Left lobe of liver (tissue), 2 donors: ENCODE results near the gene HLA-G. TPM values are rescaled to one million over a fixed set of nuclear protein-coding genes. Genes with fewer than 3 reads are reported as not detected.
A peak's percentile ranks its signal among the peaks of the same experiment; 100 is the strongest.
"Not testable (repeated sequence)": the region's sequence is repeated elsewhere in the genome, so short reads cannot be mapped to it uniquely, and the experiment has no call there.

Source experiments
- ATAC-seq: fragments of 200-7000 bp; cut with Tn5 transposase; one replicate; pipeline ENCODE4 v1.9.1; 2020; ENCODE audit warnings: mild to moderate bottlenecking, moderate library complexity
- DNase-seq: peaks from one replicate; pipeline ENCODE4 v3.0.0-alpha.2; 2020; ENCODE audit warnings: low spot score
- total RNA-seq: library from RNA; stranded (reverse); gene quantifications from one replicate; pipeline ENCODE4 v1.2.1, GENCODE V29; 2021
- donor health status: DM: no; HTN: no; CAD: no; lungs with moderate emphysema.
- donor health status: DM: no; HTN: yes; CAD: no.

The HLA-G gene
- not detected for total RNA-seq

- DNase-seq (no peak), ATAC-seq (no peak)
Measured at GRCh38 chr6:29827579-29828470, at the start of gene HLA-G. HLA-G (plus strand) TSS chr6:29827825; CDS start chr6:29827845, 20 bp downstream.

- not testable (repeated sequence) for ATAC-seq, DNase-seq
Measured at GRCh38 chr6:29780019-29780698, 47.5 kb upstream of the HLA-G start.

GRCh38 chr6:29789176-29789575 is 38.4 kb upstream of the HLA-G start:
- DNase-seq (no peak), ATAC-seq (no peak)

GRCh38 chr6:29790626-29791025 is 37.0 kb upstream of the HLA-G start:
- ATAC-seq, result no peak
- no peak for DNase-seq

GRCh38 chr6:29791162-29791561 is 36.5 kb upstream of the HLA-G start:
- ATAC-seq, result no peak
- no peak for DNase-seq

- DNase-seq, result no peak
- peak; percentile 60 for ATAC-seq
Measured at GRCh38 chr6:29791786-29792122, 35.9 kb upstream of the HLA-G start.

GRCh38 chr6:29792123-29793035 is 35.2 kb upstream of the HLA-G start:
- peak; percentile 89 for ATAC-seq
- peak; percentile 70 for DNase-seq

- DNase-seq (no peak), ATAC-seq (peak; percentile 23)
Measured at GRCh38 chr6:29793036-29793356, 34.6 kb upstream of the HLA-G start.

- DNase-seq, result no peak
Measured at GRCh38 chr6:29793796-29794195, 33.8 kb upstream of the HLA-G start.

GRCh38 chr6:29796026-29796425 is 31.6 kb upstream of the HLA-G start:
- ATAC-seq, result no peak
- DNase-seq, result no peak

More at GRCh38 chr6:29793796-29794195, 33.8 kb upstream of the HLA-G start:
- ATAC-seq, result no peak

- DNase-seq, result no peak
- no peak for ATAC-seq
Measured at GRCh38 chr6:29797135-29797534, 30.5 kb upstream of the HLA-G start.

GRCh38 chr6:29797966-29798365 is 29.7 kb upstream of the HLA-G start:
- DNase-seq, result no peak
- ATAC-seq, result no peak

- DNase-seq, result no peak
Measured at GRCh38 chr6:29800254-29800653, 27.4 kb upstream of the HLA-G start.

GRCh38 chr6:29806387-29806786 is 21.2 kb upstream of the HLA-G start:
- ATAC-seq, result no peak
- no peak for DNase-seq

More at GRCh38 chr6:29800254-29800653, 27.4 kb upstream of the HLA-G start:
- ATAC-seq, result no peak

GRCh38 chr6:29809249-29809648 is 18.4 kb upstream of the HLA-G start:
- ATAC-seq, result no peak
- no peak for DNase-seq

GRCh38 chr6:29810371-29810770 is 17.3 kb upstream of the HLA-G start:
- ATAC-seq (no peak), DNase-seq (no peak)

GRCh38 chr6:29811377-29811776 is 16.2 kb upstream of the HLA-G start:
- no peak for DNase-seq
- ATAC-seq, result no peak

- ATAC-seq (no peak), DNase-seq (no peak)
Measured at GRCh38 chr6:29813066-29813465, 14.6 kb upstream of the HLA-G start.

- DNase-seq, result no peak
- no peak for ATAC-seq
Measured at GRCh38 chr6:29813809-29814208, 13.8 kb upstream of the HLA-G start.

- DNase-seq (no peak), ATAC-seq (no peak)
Measured at GRCh38 chr6:29814379-29815117, 13.1 kb upstream of the HLA-G start.
